ENCODE measurements around the gene KRT36. TPM values are rescaled to one million over a fixed set of nuclear protein-coding genes. Genes with fewer than 3 reads are reported as not detected.

KRT36 gene
- total RNA-seq, 1 donor from 2014 or later: not detected

- H3K4me3 Mint-ChIP-seq: no peak overlapping the region
- Histone ChIP-seq H3K36me3 (no peaks in the 10 kb centered on the region), H3K4me3 (no peak overlapping the region), H3K9ac (no peak overlapping the region), H4K20me1 (ENCODE audit: low read depth) (no peaks in the 10 kb centered on the region), H3K4me1 (no peaks in the 10 kb centered on the region), H3K27me3 (no peaks in the 10 kb centered on the region), H3K27ac (no peak overlapping the region), H3K79me2 (ENCODE audit: low read depth) (no peaks in the 10 kb centered on the region), H3K4me2 (no peak overlapping the region), H3F3A (ENCODE audit: low read depth) (no peaks in the 10 kb centered on the region), H2AFZ (replicated peaks) (no peak overlapping the region), H3K9me3 (ENCODE audit: low read depth) (no peaks in the 10 kb centered on the region)
- TF ChIP-seq EZH2phosphoT487 (IDR thresholded peaks at IDR 0.05) (no peak), CTCF (IDR thresholded peaks at IDR 0.05) (no peak), EZH2 (IDR thresholded peaks at IDR 0.05) (no peak)
- no peaks in the 10 kb centered on the region for H3K27me3 Mint-ChIP-seq (ENCODE audit: insufficient read depth, low read depth)
- H3K9me3 Mint-ChIP-seq: no peaks in the 10 kb centered on the region
- H3K27ac Mint-ChIP-seq: peak overlapping the region; percentile 25
- no peak for DNase-seq (ENCODE audit: low spot score)
- no peaks in the 10 kb centered on the region for H3K36me3 Mint-ChIP-seq
- no peaks in the 10 kb centered on the region for H3K4me1 Mint-ChIP-seq
Observed at GRCh38 chr17:41464173-41464572, 25.5 kb downstream of the KRT36 start.

GRCh38 chr17:41463746-41464145 is 26.0 kb downstream of the KRT36 start:
- Histone ChIP-seq H4K20me1 (ENCODE audit: low read depth) (no peaks in the 10 kb centered on the region), H3K27me3 (no peaks in the 10 kb centered on the region), H3K4me2 (no peak overlapping the region), H3K79me2 (ENCODE audit: low read depth) (no peaks in the 10 kb centered on the region), H3K9me3 (ENCODE audit: low read depth) (no peaks in the 10 kb centered on the region), H3K4me3 (no peak overlapping the region), H3K4me1 (no peaks in the 10 kb centered on the region), H2AFZ (replicated peaks) (no peak overlapping the region), H3K9ac (no peak overlapping the region), H3F3A (ENCODE audit: low read depth) (no peaks in the 10 kb centered on the region), H3K27ac (no peak overlapping the region), H3K36me3 (no peaks in the 10 kb centered on the region)
- DNase-seq (ENCODE audit: low spot score): no peak
- Mint-ChIP-seq H3K4me1 (no peaks in the 10 kb centered on the region), H3K36me3 (no peaks in the 10 kb centered on the region), H3K27ac (no peak overlapping the region), H3K9me3 (no peaks in the 10 kb centered on the region), H3K4me3 (no peak overlapping the region), H3K27me3 (ENCODE audit: insufficient read depth, low read depth) (no peaks in the 10 kb centered on the region)
- TF ChIP-seq EZH2phosphoT487 (IDR thresholded peaks at IDR 0.05) (no peak), CTCF (IDR thresholded peaks at IDR 0.05) (no peak), EZH2 (IDR thresholded peaks at IDR 0.05) (no peak)

GRCh38 chr17:41462705-41463104 is 27.0 kb downstream of the KRT36 start:
- no peaks in the 10 kb centered on the region for H3K36me3 Mint-ChIP-seq
- Histone ChIP-seq H3K4me2 (no peak overlapping the region), H3K79me2 (ENCODE audit: low read depth) (no peaks in the 10 kb centered on the region), H3K36me3 (no peaks in the 10 kb centered on the region), H3K4me3 (no peak overlapping the region), H3K27me3 (no peaks in the 10 kb centered on the region), H3K9me3 (ENCODE audit: low read depth) (no peaks in the 10 kb centered on the region), H3K4me1 (no peaks in the 10 kb centered on the region), H3F3A (ENCODE audit: low read depth) (no peaks in the 10 kb centered on the region), H2AFZ (replicated peaks) (no peak overlapping the region), H4K20me1 (ENCODE audit: low read depth) (no peaks in the 10 kb centered on the region), H3K27ac (no peak overlapping the region), H3K9ac (no peak overlapping the region)
- DNase-seq (ENCODE audit: low spot score): no peak
- H3K27me3 Mint-ChIP-seq (ENCODE audit: insufficient read depth, low read depth): peaks cover 6% of the 10 kb centered on the region
- H3K4me1 Mint-ChIP-seq: no peaks in the 10 kb centered on the region
- H3K9me3 Mint-ChIP-seq: no peaks in the 10 kb centered on the region
- no peak overlapping the region for H3K27ac Mint-ChIP-seq
- H3K4me3 Mint-ChIP-seq: no peak overlapping the region
- TF ChIP-seq CTCF (IDR thresholded peaks at IDR 0.05) (no peak), EZH2 (IDR thresholded peaks at IDR 0.05) (no peak), EZH2phosphoT487 (IDR thresholded peaks at IDR 0.05) (no peak)

Data from neural progenitor cell (in vitro differentiated cells).